GM23338 (cell line): ENCODE results near the gene ADAM17. TPM values are rescaled to one million over a fixed set of nuclear protein-coding genes. Genes with fewer than 3 reads are reported as not detected.

Experiments used
- ATAC-seq: fragments of 200-7000 bp; cut with Tn5 transposase; 3 replicates; pipeline ENCODE4 v1.9.1; 2020
- DNase-seq: peaks from one replicate; pipeline ENCODE4 v3.0.0-alpha.2; 2015; ENCODE audit warnings: low spot score
- H2AFZ ChIP-seq: fragments of 200-600 bp; sonication (generic); 2 replicates; pipeline ENCODE4 v1.8.0; 2016; ENCODE audit warnings: antibody characterized with exemption, mild to moderate bottlenecking, moderate library complexity
- H3F3A ChIP-seq: fragments of 200-600 bp; sonication (generic); replicated peaks from 2 replicates; pipeline ENCODE4 v1.8.0; 2017; ENCODE audit warnings: antibody characterized with exemption, mixed run types, low read depth
- H3K27ac ChIP-seq: fragments of 200-600 bp; sonication (generic); 2 replicates; pipeline ENCODE4 v1.6.1; 2016; ENCODE audit warnings: low read depth
- H3K27me3 ChIP-seq: fragments of 200-600 bp; sonication (generic); 2 replicates; pipeline ENCODE4 v1.8.0; 2016; ENCODE audit warnings: mild to moderate bottlenecking, mixed run types, moderate library complexity; ENCODE audit not compliant: insufficient read depth
- H3K36me3 ChIP-seq: fragments of 200-600 bp; sonication (generic); 2 replicates; pipeline ENCODE4 v1.8.0; 2016; ENCODE audit warnings: mild to moderate bottlenecking; ENCODE audit not compliant: insufficient read depth
- H3K4me1 ChIP-seq: fragments of 200-600 bp; sonication (generic); 2 replicates; pipeline ENCODE4 v1.8.0; 2016; ENCODE audit warnings: mild to moderate bottlenecking, moderate library complexity; ENCODE audit not compliant: insufficient read depth
- H3K4me2 ChIP-seq: fragments of 200-600 bp; sonication (generic); 2 replicates; pipeline ENCODE4 v1.7.1; 2017; ENCODE audit warnings: mixed run types
- H3K4me3 ChIP-seq: fragments of 200-600 bp; sonication (generic); 2 replicates; pipeline ENCODE4 v1.6.1; 2016; ENCODE audit warnings: mixed run types
- H3K79me2 ChIP-seq: fragments of 200-600 bp; sonication (generic); replicated peaks from 2 replicates; pipeline ENCODE4 v1.8.0; 2017; ENCODE audit warnings: mild to moderate bottlenecking; ENCODE audit not compliant: insufficient read depth
- H3K9me2 ChIP-seq: fragments of 200-600 bp; sonication (generic); 2 replicates; pipeline ENCODE4 v1.8.0; 2017; ENCODE audit not compliant: insufficient read depth
- H4K20me1 ChIP-seq: fragments of 200-600 bp; sonication (generic); replicated peaks from 2 replicates; pipeline ENCODE4 v1.8.0; 2017; ENCODE audit warnings: mild to moderate bottlenecking; ENCODE audit not compliant: insufficient read depth
- H3K27ac Mint-ChIP-seq: 2 replicates; pipeline ENCODE4 v1.8.0; 2020; ENCODE audit warnings: inconsistent platforms, mild to moderate bottlenecking, moderate library complexity, mixed read lengths
- H3K27me3 Mint-ChIP-seq: 3 replicates; pipeline ENCODE4 v1.8.0; 2022; ENCODE audit warnings: low read depth, mild to moderate bottlenecking, moderate library complexity, mixed read lengths, inconsistent platforms; ENCODE audit not compliant: insufficient read depth, poor library complexity
- H3K36me3 Mint-ChIP-seq: 3 replicates; pipeline ENCODE4 v1.8.0; 2021; ENCODE audit warnings: low read depth, mild to moderate bottlenecking, inconsistent platforms, moderate library complexity, mixed read lengths
- H3K4me1 Mint-ChIP-seq: 3 replicates; pipeline ENCODE4 v1.8.0; 2020; ENCODE audit warnings: mild to moderate bottlenecking, inconsistent platforms, mixed read lengths
- H3K4me3 Mint-ChIP-seq: 3 replicates; pipeline ENCODE4 v1.8.0; 2021; ENCODE audit warnings: moderate library complexity, mild to moderate bottlenecking, inconsistent platforms, mixed read lengths
- H3K9me3 Mint-ChIP-seq: 3 replicates; pipeline ENCODE4 v1.8.0; 2020; ENCODE audit warnings: moderate library complexity, mild to moderate bottlenecking, inconsistent platforms, mixed read lengths
- CREB1 ChIP-seq: fragments of 250-450 bp; sonication (Bioruptor Pico); IDR thresholded peaks from 2 replicates; pipeline ENCODE4 v1.5.0; 2020; ENCODE audit warnings: low read depth, mild to moderate bottlenecking, moderate library complexity
- EZH2 ChIP-seq: fragments of 200-600 bp; sonication (generic); IDR thresholded peaks from one replicate; pipeline ENCODE4 v1.8.0; 2017; ENCODE audit warnings: antibody characterized with exemption, mild to moderate bottlenecking, low read depth; ENCODE audit not compliant: unreplicated experiment
- EZH2phosphoT487 ChIP-seq: fragments of 200-600 bp; sonication (generic); IDR thresholded peaks from one replicate; pipeline ENCODE4 v1.8.1; 2018; ENCODE audit warnings: antibody characterized with exemption; ENCODE audit not compliant: unreplicated experiment
- JUNB ChIP-seq: IDR thresholded peaks from one replicate; pipeline ENCODE4 v1.6.1; 2016; ENCODE audit warnings: antibody characterized with exemption; ENCODE audit not compliant: unreplicated experiment
- NANOG ChIP-seq: IDR thresholded peaks from 2 replicates; pipeline ENCODE4 v1.6.1; 2016; ENCODE audit warnings: antibody characterized with exemption, borderline replicate concordance
- STAT1 ChIP-seq: IDR thresholded peaks from one replicate; pipeline ENCODE4 v1.6.1; 2016; ENCODE audit warnings: antibody characterized with exemption; ENCODE audit not compliant: unreplicated experiment
- ZNF331 ChIP-seq: fragments of 250-450 bp; sonication (Bioruptor Pico); IDR thresholded peaks from 2 replicates; pipeline ENCODE4 v1.5.0; 2020; ENCODE audit warnings: low read depth, mild to moderate bottlenecking, moderate library complexity
- polyA plus RNA-seq: library from polyadenylated mRNA; unstranded; fragments of >200 nt; fragmentation: Nextera tagmentation; extraction: Ambion mirVana; gene quantifications from 2 replicates; pipeline ENCODE4 v1.2.1, GENCODE V29; 2016
- total RNA-seq: library from RNA; depleted of rRNA; stranded (reverse); fragments of >200 nt; shearing (Covaris generic); gene quantifications from 2 replicates; pipeline ENCODE4 v1.2.3, GENCODE V29; 2014
- TF ChIP-seq, protein P1 (sequence below): fragments of 250-450 bp; sonication (Bioruptor Pico); IDR thresholded peaks from 2 replicates; pipeline ENCODE4 v1.5.0; 2020; ENCODE audit warnings: mild to moderate bottlenecking, moderate library complexity
- TF ChIP-seq, protein P2 (sequence below): IDR thresholded peaks from 2 replicates; pipeline ENCODE4 v1.6.1; 2016; ENCODE audit warnings: antibody characterized with exemption

ADAM17 gene
- total and polyA plus RNA-seq, 2 experiments from 2014 or later = 8.3 to 23.5 TPM

DNA sequence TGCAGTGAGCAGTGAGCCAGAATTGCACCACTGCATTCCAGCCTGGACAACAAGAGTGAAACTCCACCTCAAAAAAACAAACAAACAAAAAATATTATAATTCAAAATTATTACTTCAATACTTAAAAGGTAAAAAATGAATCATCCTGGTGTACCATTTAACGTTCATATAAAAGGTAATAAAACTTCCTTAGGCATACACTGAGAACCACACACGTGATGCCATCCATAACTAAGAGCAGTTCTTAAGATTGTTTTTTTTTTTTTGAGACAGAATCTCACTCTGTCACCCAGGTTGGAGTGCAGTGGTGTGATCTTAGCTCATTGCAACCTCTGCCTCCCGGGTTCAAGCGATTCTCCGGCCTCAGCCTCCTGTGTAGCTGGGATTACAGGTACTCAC lies 45.8 kb upstream of the ADAM17 start:
- H3K4me1 ChIP-seq = no peaks in the 10 kb centered on the region
- H2AFZ ChIP-seq = no peak overlapping the region
- Mint-ChIP-seq H3K4me1 (no peaks in the 10 kb centered on the region), H3K9me3 (peaks cover 30% of the 10 kb centered on the region), H3K4me3 (no peak overlapping the region), H3K27me3 (no peaks in the 10 kb centered on the region), H3K27ac (no peak overlapping the region), H3K36me3 (peaks cover 61% of the 10 kb centered on the region)
- H3K27me3 ChIP-seq = no peaks in the 10 kb centered on the region
- TF ChIP-seq STAT1 = no peak
- no peaks in the 10 kb centered on the region for H3K9me2 ChIP-seq
- H4K20me1 ChIP-seq = peaks cover 77% of the 10 kb centered on the region
- peaks cover 98% of the 10 kb centered on the region for H3K79me2 ChIP-seq
- H3K4me2 ChIP-seq = no peak overlapping the region
- DNase-seq (no peak), ATAC-seq (no peak)
- H3K27ac ChIP-seq = no peak overlapping the region
- peaks cover 12% of the 10 kb centered on the region for H3K36me3 ChIP-seq
- H3F3A ChIP-seq = no peaks in the 10 kb centered on the region
- no peak overlapping the region for H3K4me3 ChIP-seq

DNA sequence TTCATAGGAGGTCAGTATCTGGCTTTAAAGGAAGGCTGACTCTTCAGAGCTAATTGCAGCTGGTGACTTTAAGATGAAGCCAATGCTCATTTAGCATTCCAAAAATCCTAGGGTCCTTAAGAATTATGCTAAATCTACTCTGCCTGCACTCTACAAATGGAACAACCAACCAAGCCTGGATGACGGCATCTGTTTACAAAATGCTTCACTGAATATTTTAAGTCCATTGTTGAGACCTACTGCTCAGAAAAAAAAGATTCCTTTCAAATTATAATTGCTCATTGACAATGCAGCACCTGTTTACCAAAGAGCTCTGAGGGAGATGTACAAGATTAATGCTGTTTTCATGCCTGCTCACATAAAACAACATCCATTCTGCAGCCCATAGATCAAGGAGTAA lies 43.8 kb upstream of the ADAM17 start:
- Mint-ChIP-seq H3K36me3 (peaks cover 55% of the 10 kb centered on the region), H3K4me1 (peaks cover 3% of the 10 kb centered on the region; the same call in 2 of the 3 replicates), H3K27ac (no peak overlapping the region), H3K27me3 (no peaks in the 10 kb centered on the region), H3K4me3 (no peak overlapping the region), H3K9me3 (peaks cover 30% of the 10 kb centered on the region)
- Histone ChIP-seq H3K27ac (no peak overlapping the region), H3K4me1 (no peaks in the 10 kb centered on the region), H3F3A (no peaks in the 10 kb centered on the region), H3K4me3 (no peak overlapping the region), H3K36me3 (peaks cover 12% of the 10 kb centered on the region), H3K27me3 (no peaks in the 10 kb centered on the region), H3K4me2 (no peak overlapping the region), H3K79me2 (peaks cover 98% of the 10 kb centered on the region), H4K20me1 (peaks cover 72% of the 10 kb centered on the region), H2AFZ (no peak overlapping the region), H3K9me2 (no peaks in the 10 kb centered on the region)
- ATAC-seq (no peak), DNase-seq (no peak)
- TF ChIP-seq STAT1 (no peak), EZH2 (no peak), ZNF331 (CRISPR knock-in tag) (no peak), EZH2phosphoT487 (no peak), CREB1 (no peak), NANOG (no peak), JUNB (no peak)
- TF ChIP-seq, protein P1, sequence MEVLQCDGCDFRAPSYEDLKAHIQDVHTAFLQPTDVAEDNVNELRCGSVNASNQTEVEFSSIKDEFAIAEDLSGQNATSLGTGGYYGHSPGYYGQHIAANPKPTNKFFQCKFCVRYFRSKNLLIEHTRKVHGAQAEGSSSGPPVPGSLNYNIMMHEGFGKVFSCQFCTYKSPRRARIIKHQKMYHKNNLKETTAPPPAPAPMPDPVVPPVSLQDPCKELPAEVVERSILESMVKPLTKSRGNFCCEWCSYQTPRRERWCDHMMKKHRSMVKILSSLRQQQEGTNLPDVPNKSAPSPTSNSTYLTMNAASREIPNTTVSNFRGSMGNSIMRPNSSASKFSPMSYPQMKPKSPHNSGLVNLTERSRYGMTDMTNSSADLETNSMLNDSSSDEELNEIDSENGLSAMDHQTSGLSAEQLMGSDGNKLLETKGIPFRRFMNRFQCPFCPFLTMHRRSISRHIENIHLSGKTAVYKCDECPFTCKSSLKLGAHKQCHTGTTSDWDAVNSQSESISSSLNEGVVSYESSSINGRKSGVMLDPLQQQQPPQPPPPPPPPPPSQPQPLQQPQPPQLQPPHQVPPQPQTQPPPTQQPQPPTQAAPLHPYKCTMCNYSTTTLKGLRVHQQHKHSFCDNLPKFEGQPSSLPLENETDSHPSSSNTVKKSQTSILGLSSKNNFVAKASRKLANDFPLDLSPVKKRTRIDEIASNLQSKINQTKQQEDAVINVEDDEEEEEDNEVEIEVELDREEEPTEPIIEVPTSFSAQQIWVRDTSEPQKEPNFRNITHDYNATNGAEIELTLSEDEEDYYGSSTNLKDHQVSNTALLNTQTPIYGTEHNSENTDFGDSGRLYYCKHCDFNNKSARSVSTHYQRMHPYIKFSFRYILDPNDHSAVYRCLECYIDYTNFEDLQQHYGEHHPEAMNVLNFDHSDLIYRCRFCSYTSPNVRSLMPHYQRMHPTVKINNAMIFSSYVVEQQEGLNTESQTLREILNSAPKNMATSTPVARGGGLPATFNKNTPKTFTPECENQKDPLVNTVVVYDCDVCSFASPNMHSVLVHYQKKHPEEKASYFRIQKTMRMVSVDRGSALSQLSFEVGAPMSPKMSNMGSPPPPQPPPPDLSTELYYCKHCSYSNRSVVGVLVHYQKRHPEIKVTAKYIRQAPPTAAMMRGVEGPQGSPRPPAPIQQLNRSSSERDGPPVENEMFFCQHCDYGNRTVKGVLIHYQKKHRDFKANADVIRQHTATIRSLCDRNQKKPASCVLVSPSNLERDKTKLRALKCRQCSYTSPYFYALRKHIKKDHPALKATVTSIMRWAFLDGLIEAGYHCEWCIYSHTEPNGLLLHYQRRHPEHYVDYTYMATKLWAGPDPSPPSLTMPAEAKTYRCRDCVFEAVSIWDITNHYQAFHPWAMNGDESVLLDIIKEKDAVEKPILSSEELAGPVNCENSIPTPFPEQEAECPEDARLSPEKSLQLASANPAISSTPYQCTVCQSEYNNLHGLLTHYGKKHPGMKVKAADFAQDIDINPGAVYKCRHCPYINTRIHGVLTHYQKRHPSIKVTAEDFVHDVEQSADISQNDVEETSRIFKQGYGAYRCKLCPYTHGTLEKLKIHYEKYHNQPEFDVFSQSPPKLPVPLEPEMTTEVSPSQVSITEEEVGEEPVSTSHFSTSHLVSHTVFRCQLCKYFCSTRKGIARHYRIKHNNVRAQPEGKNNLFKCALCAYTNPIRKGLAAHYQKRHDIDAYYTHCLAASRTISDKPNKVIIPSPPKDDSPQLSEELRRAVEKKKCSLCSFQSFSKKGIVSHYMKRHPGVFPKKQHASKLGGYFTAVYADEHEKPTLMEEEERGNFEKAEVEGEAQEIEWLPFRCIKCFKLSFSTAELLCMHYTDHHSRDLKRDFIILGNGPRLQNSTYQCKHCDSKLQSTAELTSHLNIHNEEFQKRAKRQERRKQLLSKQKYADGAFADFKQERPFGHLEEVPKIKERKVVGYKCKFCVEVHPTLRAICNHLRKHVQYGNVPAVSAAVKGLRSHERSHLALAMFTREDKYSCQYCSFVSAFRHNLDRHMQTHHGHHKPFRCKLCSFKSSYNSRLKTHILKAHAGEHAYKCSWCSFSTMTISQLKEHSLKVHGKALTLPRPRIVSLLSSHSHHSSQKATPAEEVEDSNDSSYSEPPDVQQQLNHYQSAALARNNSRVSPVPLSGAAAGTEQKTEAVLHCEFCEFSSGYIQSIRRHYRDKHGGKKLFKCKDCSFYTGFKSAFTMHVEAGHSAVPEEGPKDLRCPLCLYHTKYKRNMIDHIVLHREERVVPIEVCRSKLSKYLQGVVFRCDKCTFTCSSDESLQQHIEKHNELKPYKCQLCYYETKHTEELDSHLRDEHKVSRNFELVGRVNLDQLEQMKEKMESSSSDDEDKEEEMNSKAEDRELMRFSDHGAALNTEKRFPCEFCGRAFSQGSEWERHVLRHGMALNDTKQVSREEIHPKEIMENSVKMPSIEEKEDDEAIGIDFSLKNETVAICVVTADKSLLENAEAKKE = no peak
- TF ChIP-seq, protein P2, sequence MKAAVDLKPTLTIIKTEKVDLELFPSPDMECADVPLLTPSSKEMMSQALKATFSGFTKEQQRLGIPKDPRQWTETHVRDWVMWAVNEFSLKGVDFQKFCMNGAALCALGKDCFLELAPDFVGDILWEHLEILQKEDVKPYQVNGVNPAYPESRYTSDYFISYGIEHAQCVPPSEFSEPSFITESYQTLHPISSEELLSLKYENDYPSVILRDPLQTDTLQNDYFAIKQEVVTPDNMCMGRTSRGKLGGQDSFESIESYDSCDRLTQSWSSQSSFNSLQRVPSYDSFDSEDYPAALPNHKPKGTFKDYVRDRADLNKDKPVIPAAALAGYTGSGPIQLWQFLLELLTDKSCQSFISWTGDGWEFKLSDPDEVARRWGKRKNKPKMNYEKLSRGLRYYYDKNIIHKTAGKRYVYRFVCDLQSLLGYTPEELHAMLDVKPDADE = no peak
